Aorta (tissue), 4 donors: ENCODE data around the gene TOMM40L. TPM values are rescaled to one million over a fixed set of nuclear protein-coding genes. Genes with fewer than 3 reads are reported as not detected.

Experiments
- microRNA-seq, 2 donors: library from miRNA; unstranded; fragments of <30 nt; microRNA quantifications; one replicate each; pipeline ENCODE4 v1.2.0, GENCODE V29; 2020
- polyA plus RNA-seq, 2 donors: library from polyadenylated mRNA; stranded (reverse); fragments of 200-250 nt; gene quantifications; one replicate each; pipeline ENCODE4 v1.2.3, GENCODE V29; 2013
- total RNA-seq, 2 donors: library from RNA; stranded (reverse); fragmentation: NEBNext Ultra II Directional; extraction: Animal tissue kit (Norgen Biotek cat#: 25700); gene quantifications; one replicate each; pipeline ENCODE4 v1.2.1, GENCODE V29; 2021
- donor health status: healthy with polysubstance abuse.
- donor health status: Bipolar disorder and iron deficiency.
- donor health status: DM: no; HTN: no; CAD: no.
- donor health status: DM: yes; HTN: yes; CAD: no.

TOMM40L gene
- total and polyA plus RNA-seq, 4 donors: 10.0 to 12.9 (median 10.9) TPM

Small RNAs within 50 kb of the gene (microRNA-seq; reads per million reads assigned to microRNA genes)
- 0 to 1.8 reads per million in 2 donors for gene MIR5187

Other genes with a start within 250 kb of the TOMM40L start
- 10 to 100 TPM; 21.7 to 26.0 TPM for gene F11R, start 204.9 kb upstream of the TOMM40L start, total RNA-seq
- gene F11R, start 204.9 kb upstream of the TOMM40L start, polyA plus RNA-seq: 1 to 10 TPM; 2.4 to 8.0 TPM
- 10 to 100 TPM in 1 of 2 donors, 1 to 10 TPM in 1; 9.1 to 12.5 TPM for gene TSTD1, start 187.1 kb upstream of the TOMM40L start, total RNA-seq
- 10 to 100 TPM; 13.2 to 31.9 TPM for gene TSTD1, start 187.1 kb upstream of the TOMM40L start, polyA plus RNA-seq
- gene USF1, start 180.1 kb upstream of the TOMM40L start, total RNA-seq: 10 to 100 TPM; 42.2 to 67.0 TPM
- gene USF1, start 180.1 kb upstream of the TOMM40L start, polyA plus RNA-seq: 100 to 1,000 TPM in 1 of 2 donors, 10 to 100 TPM in 1; 33.8 to 124 TPM
- 10 to 100 TPM; 14.7 to 20.5 TPM for gene ARHGAP30, start 156.2 kb upstream of the TOMM40L start, total RNA-seq
- 10 to 100 TPM in 1 of 2 donors, 1 to 10 TPM in 1; 1.3 to 12.1 TPM for gene ARHGAP30, start 156.2 kb upstream of the TOMM40L start, polyA plus RNA-seq
- gene NECTIN4, start 136.5 kb upstream of the TOMM40L start, total RNA-seq: under 1 TPM; 0.24 to 0.26 TPM
- not detected for gene NECTIN4, start 136.5 kb upstream of the TOMM40L start, polyA plus RNA-seq
- gene KLHDC9, start 127.7 kb upstream of the TOMM40L start, total RNA-seq: 1 to 10 TPM in 1 of 2 donors, under 1 TPM in 1; 0.78 to 2.5 TPM
- gene KLHDC9, start 127.7 kb upstream of the TOMM40L start, polyA plus RNA-seq: 10 to 100 TPM in 1 of 2 donors, 1 to 10 TPM in 1; 7.9 to 14.8 TPM
- gene PFDN2, start 108.0 kb upstream of the TOMM40L start, total RNA-seq: 10 to 100 TPM; 36.4 to 42.3 TPM
- gene PFDN2, start 108.0 kb upstream of the TOMM40L start, polyA plus RNA-seq: 100 to 1,000 TPM in 1 of 2 donors, 10 to 100 TPM in 1; 74.6 to 116 TPM
- gene NIT1, start 108.0 kb upstream of the TOMM40L start, total RNA-seq: 10 to 100 TPM; 31.1 to 41.6 TPM
- 10 to 100 TPM; 47.6 to 50.5 TPM for gene NIT1, start 108.0 kb upstream of the TOMM40L start, polyA plus RNA-seq
- 10 to 100 TPM; 44.7 to 46.8 TPM for gene DEDD, start 93.4 kb upstream of the TOMM40L start, total RNA-seq
- 10 to 100 TPM; 25.2 to 39.7 TPM for gene DEDD, start 93.4 kb upstream of the TOMM40L start, polyA plus RNA-seq
- gene UFC1, start 72.1 kb upstream of the TOMM40L start, total RNA-seq: 10 to 100 TPM; 64.2 to 70.3 TPM
- gene UFC1, start 72.1 kb upstream of the TOMM40L start, polyA plus RNA-seq: 100 to 1,000 TPM; 143 to 184 TPM
- 10 to 100 TPM; 16.4 to 28.1 TPM for gene USP21, start 66.6 kb upstream of the TOMM40L start, total RNA-seq
- 10 to 100 TPM; 15.7 to 24.7 TPM for gene USP21, start 66.6 kb upstream of the TOMM40L start, polyA plus RNA-seq
- gene PPOX, start 59.6 kb upstream of the TOMM40L start, total RNA-seq: 10 to 100 TPM; 16.3 to 30.9 TPM
- gene PPOX, start 59.6 kb upstream of the TOMM40L start, polyA plus RNA-seq: 100 to 1,000 TPM in 1 of 2 donors, 10 to 100 TPM in 1; 17.0 to 126 TPM
- 10 to 100 TPM; 26.8 to 29.8 TPM for gene B4GALT3, start 48.6 kb upstream of the TOMM40L start, total RNA-seq
- 10 to 100 TPM; 13.9 to 23.1 TPM for gene B4GALT3, start 48.6 kb upstream of the TOMM40L start, polyA plus RNA-seq
- gene ADAMTS4, start 27.0 kb upstream of the TOMM40L start, total RNA-seq: 100 to 1,000 TPM in 1 of 2 donors, 10 to 100 TPM in 1; 78.9 to 207 TPM
- gene ADAMTS4, start 27.0 kb upstream of the TOMM40L start, polyA plus RNA-seq: 1 to 10 TPM; 1.4 to 6.8 TPM
- gene NDUFS2, start 23.7 kb upstream of the TOMM40L start, total RNA-seq: 10 to 100 TPM; 55.3 to 63.4 TPM
- 10 to 100 TPM; 64.2 to 88.1 TPM for gene NDUFS2, start 23.7 kb upstream of the TOMM40L start, polyA plus RNA-seq
- gene FCER1G, start 10.8 kb upstream of the TOMM40L start, total RNA-seq: 10 to 100 TPM; 64.3 to 74.0 TPM
- 100 to 1,000 TPM in 1 of 2 donors, 10 to 100 TPM in 1; 35.7 to 154 TPM for gene FCER1G, start 10.8 kb upstream of the TOMM40L start, polyA plus RNA-seq
- not detected for gene APOA2, start 2.4 kb upstream of the TOMM40L start, total RNA-seq
- gene APOA2, start 2.4 kb upstream of the TOMM40L start, polyA plus RNA-seq: 1 to 10 TPM in 1 of 2 donors, not detected in 1; 1.3 TPM
- gene NR1I3, start 12.1 kb downstream of the TOMM40L start, total RNA-seq: not detected
- gene NR1I3, start 12.1 kb downstream of the TOMM40L start, polyA plus RNA-seq: not detected
- 1 to 10 TPM in 1 of 2 donors, under 1 TPM in 1; 0.69 to 1.2 TPM for gene PCP4L1, start 32.7 kb downstream of the TOMM40L start, total RNA-seq
- not detected for gene PCP4L1, start 32.7 kb downstream of the TOMM40L start, polyA plus RNA-seq
- gene MPZ, start 83.9 kb downstream of the TOMM40L start, total RNA-seq: 10 to 100 TPM; 11.2 to 19.4 TPM
- gene MPZ, start 83.9 kb downstream of the TOMM40L start, polyA plus RNA-seq: 1 to 10 TPM in 1 of 2 donors, not detected in 1; 1.5 TPM
- 100 to 1,000 TPM; 103 to 127 TPM for gene SDHC, start 88.3 kb downstream of the TOMM40L start, total RNA-seq
- 100 to 1,000 TPM; 117 to 129 TPM for gene SDHC, start 88.3 kb downstream of the TOMM40L start, polyA plus RNA-seq
- gene CFAP126, start 141.8 kb downstream of the TOMM40L start, total RNA-seq: not detected
- not detected for gene CFAP126, start 141.8 kb downstream of the TOMM40L start, polyA plus RNA-seq